ENCODE measurements around the gene RAB39A.
A peak's percentile ranks its signal among the peaks of the same experiment; 100 is the strongest.
"Not testable (repeated sequence)": the region's sequence is repeated elsewhere in the genome, so short reads cannot be mapped to it uniquely, and the experiment has no call there.

RAB39A gene

GRCh38 chr11:107928046-107928766, at the start of gene RAB39A:
Gene RAB39A (plus strand): TSS chr11:107928448. CDS start chr11:107928569, 121 bp downstream.
- Histone ChIP-seq H3K4me3 (ENCODE audit: low read depth, low read length) (peak within 1 kb of the TSS; percentile 75), H3K4me1 (ENCODE audit: control insufficient read depth, insufficient read depth, low read length) (no peaks in the 10 kb centered on the region), H3K27me3 (ENCODE audit: control insufficient read depth, insufficient read depth, low read length) (no peaks in the 10 kb centered on the region), H3K9ac (ENCODE audit: low read depth, low read length) (peak within 1 kb of the TSS; percentile 89), H3K9me3 (ENCODE audit: control insufficient read depth, insufficient read depth, low read length) (no peaks in the 10 kb centered on the region), H3K36me3 (ENCODE audit: control insufficient read depth, insufficient read depth, low read length) (no peaks in the 10 kb centered on the region)

- not testable (repeated sequence) for H3K9me3 ChIP-seq (ENCODE audit: control insufficient read depth, insufficient read depth, low read length); H3K4me1 ChIP-seq (ENCODE audit: control insufficient read depth, insufficient read depth, low read length); H3K9ac ChIP-seq (ENCODE audit: low read depth, low read length); H3K4me3 ChIP-seq (ENCODE audit: low read depth, low read length); H3K36me3 ChIP-seq (ENCODE audit: control insufficient read depth, insufficient read depth, low read length); H3K27me3 ChIP-seq (ENCODE audit: control insufficient read depth, insufficient read depth, low read length)
Observed at GRCh38 chr11:107881471-107881870, 46.8 kb upstream of the RAB39A start.

- Histone ChIP-seq H3K4me1 (ENCODE audit: control insufficient read depth, insufficient read depth, low read length) (peaks cover 4% of the 10 kb centered on the region), H3K9me3 (ENCODE audit: control insufficient read depth, insufficient read depth, low read length) (no peaks in the 10 kb centered on the region), H3K4me3 (ENCODE audit: low read depth, low read length) (no peak overlapping the region), H3K9ac (ENCODE audit: low read depth, low read length) (no peak overlapping the region), H3K36me3 (ENCODE audit: control insufficient read depth, insufficient read depth, low read length) (no peaks in the 10 kb centered on the region), H3K27me3 (ENCODE audit: control insufficient read depth, insufficient read depth, low read length) (no peaks in the 10 kb centered on the region)
Observed at GRCh38 chr11:107882095-107882820, 46.0 kb upstream of the RAB39A start.

- Histone ChIP-seq H3K9me3 (ENCODE audit: control insufficient read depth, insufficient read depth, low read length) (no peaks in the 10 kb centered on the region), H3K4me1 (ENCODE audit: control insufficient read depth, insufficient read depth, low read length) (no peaks in the 10 kb centered on the region), H3K9ac (ENCODE audit: low read depth, low read length) (no peak overlapping the region), H3K27me3 (ENCODE audit: control insufficient read depth, insufficient read depth, low read length) (no peaks in the 10 kb centered on the region), H3K36me3 (ENCODE audit: control insufficient read depth, insufficient read depth, low read length) (no peaks in the 10 kb centered on the region), H3K4me3 (ENCODE audit: low read depth, low read length) (no peak overlapping the region)
Observed at GRCh38 chr11:107898270-107898669, 30.0 kb upstream of the RAB39A start.

GRCh38 chr11:107908211-107908610, 20.0 kb upstream of the RAB39A start:
- H3K4me1 ChIP-seq (ENCODE audit: control insufficient read depth, insufficient read depth, low read length) = peaks cover 2% of the 10 kb centered on the region
- no peaks in the 10 kb centered on the region for H3K36me3 ChIP-seq (ENCODE audit: control insufficient read depth, insufficient read depth, low read length)
- no peak overlapping the region for H3K4me3 ChIP-seq (ENCODE audit: low read depth, low read length)
- H3K27me3 ChIP-seq (ENCODE audit: control insufficient read depth, insufficient read depth, low read length) = no peaks in the 10 kb centered on the region
- no peaks in the 10 kb centered on the region for H3K9me3 ChIP-seq (ENCODE audit: control insufficient read depth, insufficient read depth, low read length)
- H3K9ac ChIP-seq (ENCODE audit: low read depth, low read length) = no peak overlapping the region

GRCh38 chr11:107912415-107912814, 15.8 kb upstream of the RAB39A start:
- not testable (repeated sequence) for H3K36me3 ChIP-seq (ENCODE audit: control insufficient read depth, insufficient read depth, low read length)

GRCh38 chr11:107915229-107915628, 13.0 kb upstream of the RAB39A start:
- Histone ChIP-seq H3K4me3 (ENCODE audit: low read depth, low read length) (no peak overlapping the region), H3K9me3 (ENCODE audit: control insufficient read depth, insufficient read depth, low read length) (no peaks in the 10 kb centered on the region), H3K27me3 (ENCODE audit: control insufficient read depth, insufficient read depth, low read length) (no peaks in the 10 kb centered on the region), H3K9ac (ENCODE audit: low read depth, low read length) (no peak overlapping the region), H3K4me1 (ENCODE audit: control insufficient read depth, insufficient read depth, low read length) (no peaks in the 10 kb centered on the region), H3K36me3 (ENCODE audit: control insufficient read depth, insufficient read depth, low read length) (no peaks in the 10 kb centered on the region)

More at GRCh38 chr11:107912415-107912814, 15.8 kb upstream of the RAB39A start:
- H3K9ac ChIP-seq (ENCODE audit: low read depth, low read length); H3K4me1 ChIP-seq (ENCODE audit: control insufficient read depth, insufficient read depth, low read length); H3K4me3 ChIP-seq (ENCODE audit: low read depth, low read length); H3K9me3 ChIP-seq (ENCODE audit: control insufficient read depth, insufficient read depth, low read length); H3K27me3 ChIP-seq (ENCODE audit: control insufficient read depth, insufficient read depth, low read length): not testable (repeated sequence)

GRCh38 chr11:107916671-107917241, 11.5 kb upstream of the RAB39A start:
- no peak overlapping the region for H3K9ac ChIP-seq (ENCODE audit: low read depth, low read length)
- no peaks in the 10 kb centered on the region for H3K36me3 ChIP-seq (ENCODE audit: control insufficient read depth, insufficient read depth, low read length)
- no peak overlapping the region for H3K4me3 ChIP-seq (ENCODE audit: low read depth, low read length)
- H3K9me3 ChIP-seq (ENCODE audit: control insufficient read depth, insufficient read depth, low read length) = no peaks in the 10 kb centered on the region
- no peaks in the 10 kb centered on the region for H3K4me1 ChIP-seq (ENCODE audit: control insufficient read depth, insufficient read depth, low read length)
- H3K27me3 ChIP-seq (ENCODE audit: control insufficient read depth, insufficient read depth, low read length) = no peaks in the 10 kb centered on the region

GRCh38 chr11:107921997-107922396, 6.3 kb upstream of the RAB39A start:
- no peaks in the 10 kb centered on the region for H3K36me3 ChIP-seq (ENCODE audit: control insufficient read depth, insufficient read depth, low read length)
- no peaks in the 10 kb centered on the region for H3K4me1 ChIP-seq (ENCODE audit: control insufficient read depth, insufficient read depth, low read length)
- no peak overlapping the region for H3K9ac ChIP-seq (ENCODE audit: low read depth, low read length)
- no peaks in the 10 kb centered on the region for H3K9me3 ChIP-seq (ENCODE audit: control insufficient read depth, insufficient read depth, low read length)
- H3K4me3 ChIP-seq (ENCODE audit: low read depth, low read length) = no peak overlapping the region
- H3K27me3 ChIP-seq (ENCODE audit: control insufficient read depth, insufficient read depth, low read length) = no peaks in the 10 kb centered on the region

- not testable (repeated sequence) for H3K9me3 ChIP-seq (ENCODE audit: control insufficient read depth, insufficient read depth, low read length); H3K4me1 ChIP-seq (ENCODE audit: control insufficient read depth, insufficient read depth, low read length); H3K36me3 ChIP-seq (ENCODE audit: control insufficient read depth, insufficient read depth, low read length); H3K9ac ChIP-seq (ENCODE audit: low read depth, low read length); H3K27me3 ChIP-seq (ENCODE audit: control insufficient read depth, insufficient read depth, low read length); H3K4me3 ChIP-seq (ENCODE audit: low read depth, low read length)
Observed at GRCh38 chr11:107923519-107923918, 4.7 kb upstream of the RAB39A start.

- H3K36me3 ChIP-seq (ENCODE audit: control insufficient read depth, insufficient read depth, low read length) = no peaks in the 10 kb centered on the region
- no peaks in the 10 kb centered on the region for H3K9me3 ChIP-seq (ENCODE audit: control insufficient read depth, insufficient read depth, low read length)
- no peak overlapping the region for H3K4me3 ChIP-seq (ENCODE audit: low read depth, low read length)
- H3K4me1 ChIP-seq (ENCODE audit: control insufficient read depth, insufficient read depth, low read length) = no peaks in the 10 kb centered on the region
- no peaks in the 10 kb centered on the region for H3K27me3 ChIP-seq (ENCODE audit: control insufficient read depth, insufficient read depth, low read length)
- H3K9ac ChIP-seq (ENCODE audit: low read depth, low read length) = no peak overlapping the region
Observed at GRCh38 chr11:107924306-107924705, 3.9 kb upstream of the RAB39A start.

- Histone ChIP-seq H3K9me3 (ENCODE audit: control insufficient read depth, insufficient read depth, low read length) (no peaks in the 10 kb centered on the region), H3K9ac (ENCODE audit: low read depth, low read length) (peak overlapping the region; percentile 71), H3K4me1 (ENCODE audit: control insufficient read depth, insufficient read depth, low read length) (no peaks in the 10 kb centered on the region), H3K36me3 (ENCODE audit: control insufficient read depth, insufficient read depth, low read length) (no peaks in the 10 kb centered on the region), H3K27me3 (ENCODE audit: control insufficient read depth, insufficient read depth, low read length) (no peaks in the 10 kb centered on the region), H3K4me3 (ENCODE audit: low read depth, low read length) (peak overlapping the region; percentile 48)
Observed at GRCh38 chr11:107927559-107927958, 689 bp upstream of the RAB39A start.
